SW480 (cell line): ENCODE results near the gene DIAPH1.
A peak's percentile ranks its signal among the peaks of the same experiment; 100 is the strongest.

Source experiments
- DNase-seq: peaks from one replicate; pipeline ENCODE4 v3.0.0-alpha.2; 2016; ENCODE audit warnings: low spot score

DIAPH1 gene

GRCh38 chr5:141519605-141520565 lies 98.9 kb downstream of the DIAPH1 start:
- peak; percentile 37 for DNase-seq

- no peak for DNase-seq
These were observed 100.2 kb downstream of the DIAPH1 start for GRCh38 chr5:141518618-141519015.

- no peak for DNase-seq
These were observed 100.8 kb downstream of the DIAPH1 start for GRCh38 chr5:141517880-141518617.

GRCh38 chr5:141517312-141517711 lies 101.5 kb downstream of the DIAPH1 start:
- no peak for DNase-seq

GRCh38 chr5:141516672-141517025 lies 102.2 kb downstream of the DIAPH1 start:
- DNase-seq = no peak

GRCh38 chr5:141515946-141516671 lies 102.7 kb downstream of the DIAPH1 start:
- DNase-seq = no peak

- DNase-seq = no peak
These were observed 103.7 kb downstream of the DIAPH1 start for GRCh38 chr5:141515141-141515540.

GRCh38 chr5:141514330-141515133 lies 104.3 kb downstream of the DIAPH1 start:
- no peak for DNase-seq

- DNase-seq = peak; percentile 96
These were observed 105.0 kb downstream of the DIAPH1 start for GRCh38 chr5:141513627-141514329.

GRCh38 chr5:141512911-141513626 lies 105.7 kb downstream of the DIAPH1 start:
- no peak for DNase-seq

GRCh38 chr5:141512390-141512910 lies 106.3 kb downstream of the DIAPH1 start:
- DNase-seq = peak; percentile 31

GRCh38 chr5:141511771-141512325 lies 107.0 kb downstream of the DIAPH1 start:
- DNase-seq = no peak

- DNase-seq = no peak
These were observed 107.8 kb downstream of the DIAPH1 start for GRCh38 chr5:141510850-141511601.

GRCh38 chr5:141510160-141510559 lies 108.6 kb downstream of the DIAPH1 start:
- DNase-seq = no peak

- DNase-seq = peak; percentile 84
These were observed 109.8 kb downstream of the DIAPH1 start for GRCh38 chr5:141508798-141509611.

GRCh38 chr5:141508440-141508797 lies 110.4 kb downstream of the DIAPH1 start:
- peak; percentile 48 for DNase-seq

- no peak for DNase-seq
These were observed 111.3 kb downstream of the DIAPH1 start for GRCh38 chr5:141507387-141508091.
